ENCODE data around the gene GMCL1. TPM values are rescaled to one million over a fixed set of nuclear protein-coding genes. Genes with fewer than 3 reads are reported as not detected.
A peak's percentile ranks its signal among the peaks of the same experiment; 100 is the strongest.
"Not testable (repeated sequence)": the region's sequence is repeated elsewhere in the genome, so short reads cannot be mapped to it uniquely, and the experiment has no call there.

The GMCL1 gene
- total RNA-seq, 1 donor from 2014 or later, result 16.3 TPM

DNA sequence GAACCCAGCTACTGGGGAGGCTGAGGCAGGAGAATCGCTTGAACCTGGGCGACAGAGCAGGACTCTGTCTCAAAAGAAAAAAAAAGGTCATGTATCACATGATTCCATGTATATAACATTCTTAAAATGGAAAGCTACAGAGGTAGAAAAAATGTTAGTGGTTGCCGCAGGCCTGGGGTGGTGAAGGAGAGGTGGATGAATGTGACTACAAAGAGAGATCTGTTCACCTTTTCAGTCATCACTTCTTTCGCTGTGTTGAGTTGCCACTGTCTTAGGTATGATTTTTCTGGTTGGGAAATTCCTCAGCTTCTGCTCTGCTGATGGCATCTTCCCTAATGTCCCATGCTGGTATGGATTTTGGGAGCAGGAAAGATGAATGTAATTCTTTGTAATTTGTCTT is 59.0 kb downstream of the GMCL1 start:
- no peak for DNase-seq (ENCODE audit: low spot score in 2 of 2, unreplicated experiment in 2 of 2)
- H3K4me3 Mint-ChIP-seq, result no peak overlapping the region
- peaks cover 2% of the 10 kb centered on the region for H3K4me1 Mint-ChIP-seq
- H3K36me3 Mint-ChIP-seq, result no peaks in the 10 kb centered on the region
- TF ChIP-seq, protein P1, sequence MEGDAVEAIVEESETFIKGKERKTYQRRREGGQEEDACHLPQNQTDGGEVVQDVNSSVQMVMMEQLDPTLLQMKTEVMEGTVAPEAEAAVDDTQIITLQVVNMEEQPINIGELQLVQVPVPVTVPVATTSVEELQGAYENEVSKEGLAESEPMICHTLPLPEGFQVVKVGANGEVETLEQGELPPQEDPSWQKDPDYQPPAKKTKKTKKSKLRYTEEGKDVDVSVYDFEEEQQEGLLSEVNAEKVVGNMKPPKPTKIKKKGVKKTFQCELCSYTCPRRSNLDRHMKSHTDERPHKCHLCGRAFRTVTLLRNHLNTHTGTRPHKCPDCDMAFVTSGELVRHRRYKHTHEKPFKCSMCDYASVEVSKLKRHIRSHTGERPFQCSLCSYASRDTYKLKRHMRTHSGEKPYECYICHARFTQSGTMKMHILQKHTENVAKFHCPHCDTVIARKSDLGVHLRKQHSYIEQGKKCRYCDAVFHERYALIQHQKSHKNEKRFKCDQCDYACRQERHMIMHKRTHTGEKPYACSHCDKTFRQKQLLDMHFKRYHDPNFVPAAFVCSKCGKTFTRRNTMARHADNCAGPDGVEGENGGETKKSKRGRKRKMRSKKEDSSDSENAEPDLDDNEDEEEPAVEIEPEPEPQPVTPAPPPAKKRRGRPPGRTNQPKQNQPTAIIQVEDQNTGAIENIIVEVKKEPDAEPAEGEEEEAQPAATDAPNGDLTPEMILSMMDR (IDR thresholded peaks at IDR 0.05; ENCODE audit: unreplicated experiment), result no peak
- peaks cover 6% of the 10 kb centered on the region for H3K9me3 Mint-ChIP-seq
- H3K27me3 Mint-ChIP-seq (ENCODE audit: low read depth), result no peaks in the 10 kb centered on the region
- no peak overlapping the region for H3K27ac Mint-ChIP-seq

DNA sequence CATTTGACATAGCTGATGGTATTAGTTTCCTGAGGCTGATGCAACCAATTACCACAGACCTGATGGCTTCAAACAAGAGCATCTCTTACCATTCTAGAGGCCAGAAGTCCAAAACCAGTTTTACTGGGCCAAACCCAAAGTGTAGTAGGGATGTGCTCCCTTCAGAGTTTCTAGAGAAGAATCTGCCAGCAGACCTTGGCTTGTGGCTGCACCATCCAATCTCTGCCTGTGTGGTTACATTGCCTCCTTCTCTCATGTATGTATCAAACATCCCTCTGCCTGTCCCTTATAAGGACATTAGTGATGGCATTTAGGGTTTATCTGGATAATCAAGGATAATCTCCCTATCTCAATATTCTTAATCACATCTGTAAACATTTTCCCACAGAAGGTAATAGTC is 59.8 kb downstream of the GMCL1 start:
- Mint-ChIP-seq H3K4me3 (no peak overlapping the region), H3K27ac (no peak overlapping the region), H3K36me3 (no peaks in the 10 kb centered on the region), H3K4me1 (peaks cover 7% of the 10 kb centered on the region), H3K9me3 (peaks cover 6% of the 10 kb centered on the region), H3K27me3 (ENCODE audit: low read depth) (no peaks in the 10 kb centered on the region)
- TF ChIP-seq, protein P1 (IDR thresholded peaks at IDR 0.05; ENCODE audit: unreplicated experiment), result no peak
- DNase-seq (ENCODE audit: low spot score in 2 of 2, unreplicated experiment in 2 of 2), result no peak

DNA sequence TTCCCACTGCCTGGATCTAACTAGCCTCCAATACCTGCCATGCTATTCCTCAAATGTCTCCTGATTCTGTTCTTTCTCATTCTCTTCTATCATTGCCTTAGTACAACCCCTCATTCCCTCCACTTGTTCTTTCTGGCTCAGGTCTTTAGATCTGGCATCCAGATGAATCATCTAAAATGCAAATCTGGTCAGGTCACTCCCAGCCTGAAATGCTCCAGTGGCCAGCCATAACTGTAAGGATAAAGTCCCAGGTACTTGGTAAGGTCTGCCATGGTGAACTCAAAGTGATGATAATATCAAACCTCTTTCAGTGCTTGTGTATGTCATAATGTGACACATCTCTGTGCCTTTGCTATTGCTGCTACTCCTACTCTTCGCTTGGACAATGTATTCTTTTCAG is 61.4 kb downstream of the GMCL1 start:
- H3K27me3 Mint-ChIP-seq (ENCODE audit: low read depth), result no peaks in the 10 kb centered on the region
- peaks cover 6% of the 10 kb centered on the region for H3K9me3 Mint-ChIP-seq
- no peaks in the 10 kb centered on the region for H3K36me3 Mint-ChIP-seq
- TF ChIP-seq, protein P1 (IDR thresholded peaks at IDR 0.05; ENCODE audit: unreplicated experiment), result no peak
- DNase-seq (ENCODE audit: low spot score in 2 of 2, unreplicated experiment in 2 of 2), result no peak
- H3K4me3 Mint-ChIP-seq, result no peak overlapping the region
- H3K27ac Mint-ChIP-seq, result no peak overlapping the region
- peaks cover 9% of the 10 kb centered on the region for H3K4me1 Mint-ChIP-seq

DNA sequence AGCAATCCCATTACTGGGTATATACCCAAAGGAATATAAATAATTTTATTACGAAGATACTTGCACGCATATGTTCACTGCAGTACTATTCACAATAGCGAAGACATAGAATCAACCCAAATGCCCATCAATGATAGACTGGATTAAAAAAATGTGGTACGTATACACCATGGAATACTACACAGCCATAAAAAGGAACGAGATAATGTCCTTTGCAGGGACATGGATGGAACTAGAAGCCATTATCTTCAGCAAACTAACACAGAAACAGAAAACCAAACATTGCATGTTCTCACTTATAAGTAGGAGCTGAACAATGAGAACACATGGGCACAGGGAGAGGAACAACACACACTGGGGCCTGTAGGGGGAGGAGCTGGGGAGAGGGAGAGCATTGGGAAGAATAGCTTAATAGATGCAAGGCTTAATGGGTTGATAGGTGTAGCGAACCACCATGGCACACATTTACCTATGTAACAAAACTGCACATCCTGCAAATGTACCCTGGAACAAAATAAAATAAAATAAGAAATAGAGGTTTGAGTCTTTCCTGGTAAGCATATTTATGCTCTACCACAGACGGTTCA is 63.5 kb downstream of the GMCL1 start:
- H3K36me3 Mint-ChIP-seq; H3K9me3 Mint-ChIP-seq; H3K4me1 Mint-ChIP-seq; H3K27me3 Mint-ChIP-seq (ENCODE audit: low read depth); DNase-seq (ENCODE audit: low spot score in 2 of 2, unreplicated experiment in 2 of 2): not testable (repeated sequence)
- H3K4me3 Mint-ChIP-seq, result peak overlapping the region; percentile 100
- peak overlapping the region; percentile 99 for H3K27ac Mint-ChIP-seq

DNA sequence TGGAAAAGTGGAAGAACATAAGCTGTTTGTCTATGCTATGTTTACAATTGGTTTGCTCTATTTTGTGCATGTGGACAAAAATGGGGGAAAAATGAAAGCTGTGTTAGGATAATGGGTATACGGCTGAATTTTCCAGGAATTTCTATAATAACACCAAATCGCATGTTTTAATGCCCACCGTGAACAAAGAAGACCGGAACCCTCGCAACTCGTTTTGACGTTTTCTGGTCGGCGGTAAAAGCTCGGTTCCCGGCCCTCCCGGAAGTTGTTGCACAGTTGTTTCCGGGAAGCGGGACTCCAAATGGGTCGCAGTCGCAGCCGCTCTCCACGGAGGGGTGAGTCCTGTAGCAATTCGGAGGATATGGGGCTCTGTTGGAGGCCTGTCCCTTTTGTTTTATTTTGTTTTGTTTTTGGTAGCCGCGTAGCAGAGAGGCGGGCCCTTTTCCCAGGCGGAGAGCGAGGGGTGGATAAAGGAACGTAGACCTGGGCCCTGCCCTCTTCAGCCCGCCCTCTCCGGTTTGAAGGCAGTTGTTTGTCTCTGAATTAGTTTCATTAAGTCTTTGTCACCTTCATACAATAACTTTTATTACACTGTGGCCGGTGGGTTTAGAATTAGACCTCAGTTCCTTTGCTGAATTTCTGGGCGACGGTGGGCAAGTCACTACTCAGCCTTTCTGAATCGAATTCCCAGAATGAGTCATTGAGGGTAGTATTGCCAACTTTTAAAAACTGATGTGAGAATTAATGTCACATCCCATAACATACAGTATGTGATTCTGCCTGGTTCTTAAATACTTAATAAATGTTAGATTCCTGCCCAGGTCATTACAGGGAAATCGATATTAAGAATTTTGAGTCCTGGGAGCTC is 64.5 kb downstream of the GMCL1 start, which contains the start of gene SNRNP27:
TSS of gene SNRNP27 (plus strand) at position 273 of the 868 bp plus-strand sequence. CDS start at position 302, 29 bp downstream.
- peaks cover 11% of the 10 kb centered on the region for H3K36me3 Mint-ChIP-seq

DNA sequence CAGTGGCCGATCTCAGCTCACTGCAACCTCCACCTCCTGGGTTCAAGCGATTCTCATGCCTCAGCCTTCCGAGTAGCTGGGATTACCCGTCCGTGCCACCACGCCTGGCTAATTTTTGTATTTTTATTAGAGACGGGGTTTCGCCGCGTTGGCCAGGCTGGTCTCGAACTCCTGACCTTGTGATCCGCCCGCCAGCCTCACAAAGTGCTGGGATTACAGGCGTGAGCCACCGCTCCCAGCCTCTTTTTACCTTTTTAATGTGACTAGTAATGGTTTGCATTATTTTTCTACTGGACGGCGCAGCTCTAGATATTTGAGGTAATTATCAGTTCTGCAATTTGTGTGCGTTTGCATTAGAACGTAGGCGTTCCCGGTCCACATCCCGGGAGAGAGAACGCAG is 65.3 kb downstream of the GMCL1 start:
- not testable (repeated sequence) for H3K27me3 Mint-ChIP-seq (ENCODE audit: low read depth); H3K4me1 Mint-ChIP-seq; H3K27ac Mint-ChIP-seq; DNase-seq (ENCODE audit: low spot score in 2 of 2, unreplicated experiment in 2 of 2); H3K9me3 Mint-ChIP-seq
- Mint-ChIP-seq H3K36me3 (peaks cover 12% of the 10 kb centered on the region), H3K4me3 (peak overlapping the region; percentile 100)

More for the DNA sequence above, 64.5 kb downstream of the GMCL1 start, which contains the start of gene SNRNP27:
- TF ChIP-seq, protein P1 (IDR thresholded peaks at IDR 0.05; ENCODE audit: unreplicated experiment), result no peak
- Mint-ChIP-seq H3K4me1 (peaks cover 10% of the 10 kb centered on the region), H3K4me3 (peak within 1 kb of the TSS; percentile 100), H3K27ac (peak within 1 kb of the TSS; percentile 99), H3K27me3 (ENCODE audit: low read depth) (no peaks in the 10 kb centered on the region), H3K9me3 (peaks cover 6% of the 10 kb centered on the region)
- peak; percentile 45 to 74 for DNase-seq (ENCODE audit: low spot score in 2 of 2, unreplicated experiment in 2 of 2)

Measured in mesothelial cell of epicardium (in vitro differentiated cells).